Panc1 (cell line): Measurements from ENCODE around the gene SLC30A4.

Experiments used
- TF ChIP-seq, protein P1 (sequence below), 2 experiments: IDR thresholded peaks; 2 replicates each; pipeline ENCODE4 v1.6.1; 2011 to 2012; ENCODE audit warnings: low read depth in 2 of 2, control low read depth in 1 of 2, low read length in 1 of 2, mild to moderate bottlenecking in 1 of 2, moderate library complexity in 1 of 2; ENCODE audit not compliant: insufficient read depth in 1 of 2
- TF ChIP-seq, protein P2 (sequence below): fragments of 450-650 bp; IDR thresholded peaks from 2 replicates; pipeline ENCODE4 v1.5.1; 2017; ENCODE audit warnings: mild to moderate bottlenecking

DNA sequence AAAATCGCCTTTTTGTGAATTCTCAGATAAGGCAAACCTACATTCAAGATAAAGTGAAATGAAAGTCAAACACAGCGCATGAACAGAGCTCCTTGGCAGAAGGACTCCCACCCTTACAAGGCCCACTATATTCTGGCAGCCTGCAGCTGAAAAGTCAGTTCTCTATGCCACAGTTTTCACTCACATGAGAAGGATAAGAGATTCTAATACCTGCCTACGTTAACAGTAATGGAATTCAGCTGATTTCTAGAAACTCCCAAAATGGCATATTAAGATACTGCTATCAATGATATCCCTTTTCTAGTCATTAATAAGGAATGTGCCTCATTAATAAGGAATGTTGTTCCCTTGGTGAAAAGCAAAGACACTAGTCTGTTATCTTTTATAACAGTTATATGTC lies 27.0 kb downstream of the SLC30A4 start:
- TF ChIP-seq, protein P1, sequence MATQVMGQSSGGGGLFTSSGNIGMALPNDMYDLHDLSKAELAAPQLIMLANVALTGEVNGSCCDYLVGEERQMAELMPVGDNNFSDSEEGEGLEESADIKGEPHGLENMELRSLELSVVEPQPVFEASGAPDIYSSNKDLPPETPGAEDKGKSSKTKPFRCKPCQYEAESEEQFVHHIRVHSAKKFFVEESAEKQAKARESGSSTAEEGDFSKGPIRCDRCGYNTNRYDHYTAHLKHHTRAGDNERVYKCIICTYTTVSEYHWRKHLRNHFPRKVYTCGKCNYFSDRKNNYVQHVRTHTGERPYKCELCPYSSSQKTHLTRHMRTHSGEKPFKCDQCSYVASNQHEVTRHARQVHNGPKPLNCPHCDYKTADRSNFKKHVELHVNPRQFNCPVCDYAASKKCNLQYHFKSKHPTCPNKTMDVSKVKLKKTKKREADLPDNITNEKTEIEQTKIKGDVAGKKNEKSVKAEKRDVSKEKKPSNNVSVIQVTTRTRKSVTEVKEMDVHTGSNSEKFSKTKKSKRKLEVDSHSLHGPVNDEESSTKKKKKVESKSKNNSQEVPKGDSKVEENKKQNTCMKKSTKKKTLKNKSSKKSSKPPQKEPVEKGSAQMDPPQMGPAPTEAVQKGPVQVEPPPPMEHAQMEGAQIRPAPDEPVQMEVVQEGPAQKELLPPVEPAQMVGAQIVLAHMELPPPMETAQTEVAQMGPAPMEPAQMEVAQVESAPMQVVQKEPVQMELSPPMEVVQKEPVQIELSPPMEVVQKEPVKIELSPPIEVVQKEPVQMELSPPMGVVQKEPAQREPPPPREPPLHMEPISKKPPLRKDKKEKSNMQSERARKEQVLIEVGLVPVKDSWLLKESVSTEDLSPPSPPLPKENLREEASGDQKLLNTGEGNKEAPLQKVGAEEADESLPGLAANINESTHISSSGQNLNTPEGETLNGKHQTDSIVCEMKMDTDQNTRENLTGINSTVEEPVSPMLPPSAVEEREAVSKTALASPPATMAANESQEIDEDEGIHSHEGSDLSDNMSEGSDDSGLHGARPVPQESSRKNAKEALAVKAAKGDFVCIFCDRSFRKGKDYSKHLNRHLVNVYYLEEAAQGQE (IDR thresholded peaks at IDR 0.05; ENCODE audit: insufficient read depth in 1 of 2, low read depth in 2 of 2, low read length in 1 of 2), result no peak
- TF ChIP-seq, protein P2, sequence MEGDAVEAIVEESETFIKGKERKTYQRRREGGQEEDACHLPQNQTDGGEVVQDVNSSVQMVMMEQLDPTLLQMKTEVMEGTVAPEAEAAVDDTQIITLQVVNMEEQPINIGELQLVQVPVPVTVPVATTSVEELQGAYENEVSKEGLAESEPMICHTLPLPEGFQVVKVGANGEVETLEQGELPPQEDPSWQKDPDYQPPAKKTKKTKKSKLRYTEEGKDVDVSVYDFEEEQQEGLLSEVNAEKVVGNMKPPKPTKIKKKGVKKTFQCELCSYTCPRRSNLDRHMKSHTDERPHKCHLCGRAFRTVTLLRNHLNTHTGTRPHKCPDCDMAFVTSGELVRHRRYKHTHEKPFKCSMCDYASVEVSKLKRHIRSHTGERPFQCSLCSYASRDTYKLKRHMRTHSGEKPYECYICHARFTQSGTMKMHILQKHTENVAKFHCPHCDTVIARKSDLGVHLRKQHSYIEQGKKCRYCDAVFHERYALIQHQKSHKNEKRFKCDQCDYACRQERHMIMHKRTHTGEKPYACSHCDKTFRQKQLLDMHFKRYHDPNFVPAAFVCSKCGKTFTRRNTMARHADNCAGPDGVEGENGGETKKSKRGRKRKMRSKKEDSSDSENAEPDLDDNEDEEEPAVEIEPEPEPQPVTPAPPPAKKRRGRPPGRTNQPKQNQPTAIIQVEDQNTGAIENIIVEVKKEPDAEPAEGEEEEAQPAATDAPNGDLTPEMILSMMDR, result no peak
